Measurements from ENCODE around the gene CARMIL1.

Gene CARMIL1

DNA sequence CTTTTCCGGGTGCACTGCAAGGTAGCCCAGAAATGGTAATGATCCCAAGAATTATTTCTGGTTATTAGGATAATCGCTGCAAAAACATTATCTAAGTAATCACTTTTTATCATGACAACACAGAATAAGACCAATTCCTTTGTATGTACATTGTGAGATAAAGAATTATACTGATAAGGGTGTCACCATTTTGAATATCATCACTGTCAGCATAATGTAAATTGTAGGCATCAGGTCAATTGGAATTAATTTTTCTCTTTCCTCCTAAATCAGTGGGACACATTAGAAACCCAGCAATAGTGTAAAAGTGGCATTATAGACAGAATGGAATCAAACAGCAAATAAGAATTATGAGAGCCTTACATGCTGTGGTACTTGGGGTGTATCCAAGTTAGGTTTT lies 189.7 kb downstream of the CARMIL1 start:
- no peak for DNase-seq (ENCODE audit: extremely low spot score)
- CTCF ChIA-PET, result no interaction called here
- POLR2A ChIA-PET, result no interaction called here
- TF ChIP-seq FOXK2 (IDR thresholded peaks at IDR 0.05) (no peak), BHLHE40 (IDR thresholded peaks at IDR 0.05; ENCODE audit: borderline replicate concordance) (no peak), ARNT (IDR thresholded peaks at IDR 0.05) (no peak), CTBP1 (IDR thresholded peaks at IDR 0.05; ENCODE audit: borderline replicate concordance) (no peak), L3MBTL2 (conservative IDR thresholded peaks at IDR 0.05) (no peak), FOXM1 (IDR thresholded peaks at IDR 0.05; ENCODE audit: borderline replicate concordance) (no peak), ELF4 (IDR thresholded peaks at IDR 0.05) (no peak), HDGF (IDR thresholded peaks at IDR 0.05; ENCODE audit: borderline replicate concordance) (no peak), TARDBP (IDR thresholded peaks at IDR 0.05) (no peak), SUZ12 (IDR thresholded peaks at IDR 0.05) (no peak), LEF1 (IDR thresholded peaks at IDR 0.05; ENCODE audit: borderline replicate concordance) (no peak), ZNF384 (IDR thresholded peaks at IDR 0.05) (no peak), NFRKB (IDR thresholded peaks at IDR 0.05) (no peak)
- TF ChIP-seq, protein P1, sequence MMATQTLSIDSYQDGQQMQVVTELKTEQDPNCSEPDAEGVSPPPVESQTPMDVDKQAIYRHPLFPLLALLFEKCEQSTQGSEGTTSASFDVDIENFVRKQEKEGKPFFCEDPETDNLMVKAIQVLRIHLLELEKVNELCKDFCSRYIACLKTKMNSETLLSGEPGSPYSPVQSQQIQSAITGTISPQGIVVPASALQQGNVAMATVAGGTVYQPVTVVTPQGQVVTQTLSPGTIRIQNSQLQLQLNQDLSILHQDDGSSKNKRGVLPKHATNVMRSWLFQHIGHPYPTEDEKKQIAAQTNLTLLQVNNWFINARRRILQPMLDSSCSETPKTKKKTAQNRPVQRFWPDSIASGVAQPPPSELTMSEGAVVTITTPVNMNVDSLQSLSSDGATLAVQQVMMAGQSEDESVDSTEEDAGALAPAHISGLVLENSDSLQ (IDR thresholded peaks at IDR 0.05), result no peak

DNA sequence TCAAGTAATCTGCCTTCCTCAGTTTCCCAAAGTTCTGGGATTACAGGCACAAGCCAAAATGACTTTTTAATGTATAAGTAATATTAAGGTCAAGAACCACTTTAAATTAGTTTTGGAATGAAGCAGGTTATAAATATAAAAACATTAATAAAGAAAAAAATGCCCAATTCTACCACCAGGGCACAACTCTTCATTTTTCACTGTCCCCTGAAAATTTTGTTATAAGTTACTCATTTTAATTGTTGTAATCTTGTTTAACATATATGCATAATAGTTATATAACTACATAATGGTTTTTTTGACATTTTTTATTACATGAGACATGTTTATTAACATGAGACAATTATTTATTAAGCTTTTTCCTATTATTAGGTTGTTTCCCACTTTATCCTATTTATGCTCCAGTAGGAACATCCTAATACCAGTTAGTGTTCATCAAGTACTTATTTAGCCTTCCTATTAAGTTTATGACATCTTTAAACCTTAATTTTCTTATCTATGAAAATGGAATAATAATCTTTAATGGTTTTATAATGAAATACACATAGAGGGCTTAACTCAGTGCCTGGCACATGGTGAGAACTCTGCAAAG lies 190.7 kb downstream of the CARMIL1 start:
- ChIA-PET POLR2A (no interaction called here), CTCF (interaction anchor here (0.6 to 0.7 kb wide), 2 partner anchors 253 to 268 kb away, joined by 3 to 6 read pairs; no protein-coding TSS in a partner anchor)
- TF ChIP-seq HDGF (IDR thresholded peaks at IDR 0.05; ENCODE audit: borderline replicate concordance) (no peak), LEF1 (IDR thresholded peaks at IDR 0.05; ENCODE audit: borderline replicate concordance) (no peak), ELF4 (IDR thresholded peaks at IDR 0.05) (no peak), TARDBP (IDR thresholded peaks at IDR 0.05) (no peak), SUZ12 (IDR thresholded peaks at IDR 0.05) (no peak), ARNT (IDR thresholded peaks at IDR 0.05) (no peak), ZNF384 (IDR thresholded peaks at IDR 0.05) (no peak), CTBP1 (IDR thresholded peaks at IDR 0.05; ENCODE audit: borderline replicate concordance) (no peak), SP1 (IDR thresholded peaks at IDR 0.05) (no peak), FOXM1 (IDR thresholded peaks at IDR 0.05; ENCODE audit: borderline replicate concordance) (no peak), L3MBTL2 (conservative IDR thresholded peaks at IDR 0.05) (no peak), NFRKB (IDR thresholded peaks at IDR 0.05) (no peak), FOXA1 (IDR thresholded peaks at IDR 0.05) (no peak), BHLHE40 (IDR thresholded peaks at IDR 0.05; ENCODE audit: borderline replicate concordance) (no peak), FOXK2 (IDR thresholded peaks at IDR 0.05) (no peak)
- TF ChIP-seq, protein P1 (IDR thresholded peaks at IDR 0.05), result no peak
- no peak for DNase-seq (ENCODE audit: extremely low spot score)

DNA sequence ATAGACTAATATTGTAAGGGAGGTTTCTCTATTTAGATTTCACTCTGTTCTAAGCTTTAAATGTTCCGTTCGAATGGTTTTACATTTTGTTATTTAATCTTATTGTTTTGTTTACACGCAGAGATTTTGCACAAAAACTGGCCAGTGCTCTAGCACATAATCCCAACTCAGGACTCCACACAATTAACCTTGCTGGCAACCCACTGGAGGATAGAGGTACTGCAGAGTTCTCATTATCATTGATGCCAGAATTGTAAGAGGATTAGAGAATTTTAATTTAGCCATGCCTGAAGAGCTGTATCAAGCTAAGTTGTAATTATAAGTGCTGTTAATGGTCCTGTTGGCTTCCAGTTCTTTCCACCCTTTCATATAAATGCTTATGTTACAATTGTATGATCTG lies 193.1 kb downstream of the CARMIL1 start:
- ChIA-PET POLR2A (no interaction called here), CTCF (interaction anchor here (1.1 kb wide), 1 partner anchor 18 kb away, joined by 3 read pairs; no protein-coding TSS in a partner anchor)
- TF ChIP-seq LEF1 (IDR thresholded peaks at IDR 0.05; ENCODE audit: borderline replicate concordance) (no peak), FOXK2 (IDR thresholded peaks at IDR 0.05) (no peak), ZNF384 (IDR thresholded peaks at IDR 0.05) (no peak), ELF4 (IDR thresholded peaks at IDR 0.05) (no peak), ARNT (IDR thresholded peaks at IDR 0.05) (no peak), SUZ12 (IDR thresholded peaks at IDR 0.05) (no peak), SP1 (IDR thresholded peaks at IDR 0.05) (no peak), CTBP1 (IDR thresholded peaks at IDR 0.05; ENCODE audit: borderline replicate concordance) (no peak), FOXA1 (IDR thresholded peaks at IDR 0.05) (no peak), BHLHE40 (IDR thresholded peaks at IDR 0.05; ENCODE audit: borderline replicate concordance) (no peak), TARDBP (IDR thresholded peaks at IDR 0.05) (no peak), NFRKB (IDR thresholded peaks at IDR 0.05) (no peak), FOXM1 (IDR thresholded peaks at IDR 0.05; ENCODE audit: borderline replicate concordance) (no peak), L3MBTL2 (conservative IDR thresholded peaks at IDR 0.05) (no peak)
- TF ChIP-seq, protein P1 (IDR thresholded peaks at IDR 0.05), result no peak
- DNase-seq (ENCODE audit: extremely low spot score), result peak; percentile 24

DNA sequence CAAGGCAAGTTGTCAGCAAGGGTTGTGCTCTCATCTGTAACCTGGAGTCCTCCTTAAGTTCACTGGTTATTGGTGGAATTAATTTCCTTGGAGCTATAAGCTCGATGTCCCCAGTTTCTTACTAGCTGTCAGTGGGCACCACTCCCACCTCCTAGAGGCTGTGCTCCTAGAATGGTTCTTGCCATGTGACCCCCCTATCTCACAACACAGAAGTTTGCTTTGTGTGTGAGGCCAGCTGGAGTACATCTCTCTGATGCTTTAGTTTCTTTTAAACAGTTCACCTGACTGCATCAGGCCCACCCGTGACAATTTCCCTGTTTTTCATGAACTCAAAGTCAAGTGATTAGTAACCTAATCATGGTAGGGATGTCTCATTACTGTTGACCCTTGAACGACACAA lies 193.7 kb downstream of the CARMIL1 start:
- ChIA-PET CTCF (interaction anchor here (1.1 kb wide), 1 partner anchor 17 kb away, joined by 3 read pairs; no protein-coding TSS in a partner anchor), POLR2A (no interaction called here)
- no peak for DNase-seq (ENCODE audit: extremely low spot score)
- TF ChIP-seq ELF4 (IDR thresholded peaks at IDR 0.05) (no peak), HDGF (IDR thresholded peaks at IDR 0.05; ENCODE audit: borderline replicate concordance) (no peak), L3MBTL2 (conservative IDR thresholded peaks at IDR 0.05) (no peak), ARNT (IDR thresholded peaks at IDR 0.05) (no peak), CTBP1 (IDR thresholded peaks at IDR 0.05; ENCODE audit: borderline replicate concordance) (no peak), SUZ12 (IDR thresholded peaks at IDR 0.05) (no peak), TARDBP (IDR thresholded peaks at IDR 0.05) (no peak), LEF1 (IDR thresholded peaks at IDR 0.05; ENCODE audit: borderline replicate concordance) (no peak), BHLHE40 (IDR thresholded peaks at IDR 0.05; ENCODE audit: borderline replicate concordance) (no peak)
- TF ChIP-seq, protein P1 (IDR thresholded peaks at IDR 0.05), result no peak

DNA sequence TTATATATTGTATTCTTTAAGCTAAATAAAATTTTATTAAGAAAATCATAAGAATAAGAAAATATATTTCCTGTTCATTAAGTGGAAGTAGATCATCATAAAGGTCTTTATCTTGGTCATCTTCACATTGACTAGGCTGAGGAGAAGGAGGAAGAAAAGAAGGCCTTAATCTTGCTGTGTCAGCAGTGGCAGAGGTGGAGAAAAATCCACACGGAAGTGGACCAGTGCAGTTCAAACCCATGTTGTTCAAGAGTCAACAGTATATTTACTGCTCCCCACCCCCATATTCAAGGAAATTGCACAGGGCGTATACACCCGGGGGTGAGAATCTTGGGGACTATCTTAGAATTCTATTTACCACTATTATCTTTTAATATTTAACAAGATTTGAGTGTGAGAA lies 194.3 kb downstream of the CARMIL1 start:
- ChIA-PET POLR2A (no interaction called here), CTCF (interaction anchor here (1.1 kb wide), 1 partner anchor 16 kb away, joined by 3 read pairs; no protein-coding TSS in a partner anchor)
- DNase-seq (ENCODE audit: extremely low spot score), result no peak
- no peak for TF ChIP-seq NFRKB (IDR thresholded peaks at IDR 0.05)
- no peak for TF ChIP-seq L3MBTL2 (conservative IDR thresholded peaks at IDR 0.05)
- TF ChIP-seq SUZ12 (IDR thresholded peaks at IDR 0.05), result no peak
- TF ChIP-seq LEF1 (IDR thresholded peaks at IDR 0.05; ENCODE audit: borderline replicate concordance), result no peak
- no peak for TF ChIP-seq CTBP1 (IDR thresholded peaks at IDR 0.05; ENCODE audit: borderline replicate concordance)
- no peak for TF ChIP-seq FOXK2 (IDR thresholded peaks at IDR 0.05)
- no peak for TF ChIP-seq BHLHE40 (IDR thresholded peaks at IDR 0.05; ENCODE audit: borderline replicate concordance)
- no peak for TF ChIP-seq FOXM1 (IDR thresholded peaks at IDR 0.05; ENCODE audit: borderline replicate concordance)
- no peak for TF ChIP-seq ZNF384 (IDR thresholded peaks at IDR 0.05)
- TF ChIP-seq FOXA1 (IDR thresholded peaks at IDR 0.05), result no peak
- TF ChIP-seq, protein P1 (IDR thresholded peaks at IDR 0.05), result no peak
- TF ChIP-seq SP1 (IDR thresholded peaks at IDR 0.05), result no peak
- no peak for TF ChIP-seq ARNT (IDR thresholded peaks at IDR 0.05)
- no peak for TF ChIP-seq ELF4 (IDR thresholded peaks at IDR 0.05)
- no peak for TF ChIP-seq TARDBP (IDR thresholded peaks at IDR 0.05)
- TF ChIP-seq HDGF (IDR thresholded peaks at IDR 0.05; ENCODE audit: borderline replicate concordance), result no peak

Data from HEK293T (cell line).